ENCODE results near the gene LGSN. TPM values are rescaled to one million over a fixed set of nuclear protein-coding genes. Genes with fewer than 3 reads are reported as not detected.
"Not testable (repeated sequence)": the region's sequence is repeated elsewhere in the genome, so short reads cannot be mapped to it uniquely, and the experiment has no call there.

The LGSN gene
- total RNA-seq, 1 experiment from 2014 or later = 10.8 TPM

DNA sequence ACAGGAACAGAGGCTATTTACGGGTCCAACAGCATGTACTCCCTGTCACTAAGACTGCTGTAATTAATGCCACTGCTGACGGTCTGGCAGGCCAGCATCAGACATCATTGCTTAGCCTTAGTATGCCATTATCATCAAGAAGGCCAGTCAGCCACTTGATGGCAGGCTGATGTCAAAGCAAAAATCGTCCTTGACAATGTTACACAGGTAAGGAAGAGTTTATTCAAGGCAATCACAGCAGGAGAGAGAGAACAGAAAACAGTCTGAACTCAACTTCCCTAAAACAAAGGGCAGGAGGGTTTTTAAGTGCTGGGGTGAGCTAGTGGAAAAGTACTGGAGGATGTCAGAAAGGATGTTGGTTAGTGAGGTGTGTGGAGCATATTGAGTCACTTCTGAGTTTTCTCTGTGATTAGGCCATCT, 83.4 kb downstream of the LGSN start:
- H3K27me3 ChIP-seq (replicated peaks; ENCODE audit: control insufficient read depth, insufficient read depth, low read length) = no peaks in the 10 kb centered on the region
- ChIA-PET POLR2A (no interaction called here), CTCF (no interaction called here)
- no peaks in the 10 kb centered on the region for H3K36me3 ChIP-seq (ENCODE audit: control insufficient read depth, insufficient read depth, low read length)
- no peaks in the 10 kb centered on the region for H3K4me1 ChIP-seq
- BruUV-seq (replicated peaks) = no TSS peak
- Mint-ChIP-seq H3K9me3 (ENCODE audit: unreplicated experiment) (peaks cover 9% of the 10 kb centered on the region), H3K4me3 (ENCODE audit: unreplicated experiment) (no peak overlapping the region), H3K27me3 (ENCODE audit: insufficient read depth, unreplicated experiment) (peaks cover 4% of the 10 kb centered on the region), H3K4me1 (ENCODE audit: low read depth, unreplicated experiment) (no peaks in the 10 kb centered on the region), H3K36me3 (ENCODE audit: insufficient read depth, unreplicated experiment) (no peaks in the 10 kb centered on the region), H3K27ac (ENCODE audit: unreplicated experiment) (no peak overlapping the region)
- DNase-seq = no peak
- no peak for TF ChIP-seq CTCF (IDR thresholded peaks at IDR 0.05; ENCODE audit: insufficient read depth in 1 of 2, low read depth in 1 of 2, low read length in 1 of 2, severe bottlenecking in 1 of 2, unreplicated experiment in 1 of 2)
- H3K9me3 ChIP-seq = no peaks in the 10 kb centered on the region
- intact Hi-C loops (cut with micrococcal nuclease; ENCODE audit: unreplicated experiment) = no loop called here
- no peak overlapping the region for H3K4me3 ChIP-seq (ENCODE audit: low read depth, low read length)

DNA sequence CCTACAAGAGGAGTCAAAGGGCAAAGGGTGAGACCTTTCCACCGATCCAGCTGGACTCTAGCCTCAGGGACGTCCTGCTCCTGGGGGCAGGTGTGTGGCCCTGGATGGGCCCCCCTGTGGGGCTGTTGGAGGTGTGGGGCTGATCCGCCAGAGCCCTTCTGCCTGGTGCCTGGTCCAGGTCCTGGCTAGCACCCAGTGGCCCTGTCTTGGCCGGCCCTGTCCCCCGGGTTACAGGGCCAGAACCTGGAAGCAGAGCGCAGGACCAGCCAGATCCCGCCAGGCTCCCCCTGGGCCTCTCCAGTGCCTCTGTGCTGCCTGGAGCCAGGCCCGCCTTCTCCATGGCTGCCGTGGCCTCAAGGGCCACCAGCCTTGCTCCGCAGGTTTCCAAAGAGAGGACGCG, 89.3 kb downstream of the LGSN start:
- H3K9me3 Mint-ChIP-seq (ENCODE audit: unreplicated experiment); CTCF ChIA-PET; POLR2A ChIA-PET; H3K4me3 Mint-ChIP-seq (ENCODE audit: unreplicated experiment); H3K4me3 ChIP-seq (ENCODE audit: low read depth, low read length); H3K27me3 ChIP-seq (replicated peaks; ENCODE audit: control insufficient read depth, insufficient read depth, low read length); intact Hi-C loops (cut with micrococcal nuclease; ENCODE audit: unreplicated experiment); H3K4me1 ChIP-seq; H3K4me1 Mint-ChIP-seq (ENCODE audit: low read depth, unreplicated experiment); H3K27ac Mint-ChIP-seq (ENCODE audit: unreplicated experiment); H3K27me3 Mint-ChIP-seq (ENCODE audit: insufficient read depth, unreplicated experiment); BruUV-seq (replicated peaks); H3K9me3 ChIP-seq; H3K36me3 ChIP-seq (ENCODE audit: control insufficient read depth, insufficient read depth, low read length); H3K36me3 Mint-ChIP-seq (ENCODE audit: insufficient read depth, unreplicated experiment); DNase-seq: not testable (repeated sequence)

DNA sequence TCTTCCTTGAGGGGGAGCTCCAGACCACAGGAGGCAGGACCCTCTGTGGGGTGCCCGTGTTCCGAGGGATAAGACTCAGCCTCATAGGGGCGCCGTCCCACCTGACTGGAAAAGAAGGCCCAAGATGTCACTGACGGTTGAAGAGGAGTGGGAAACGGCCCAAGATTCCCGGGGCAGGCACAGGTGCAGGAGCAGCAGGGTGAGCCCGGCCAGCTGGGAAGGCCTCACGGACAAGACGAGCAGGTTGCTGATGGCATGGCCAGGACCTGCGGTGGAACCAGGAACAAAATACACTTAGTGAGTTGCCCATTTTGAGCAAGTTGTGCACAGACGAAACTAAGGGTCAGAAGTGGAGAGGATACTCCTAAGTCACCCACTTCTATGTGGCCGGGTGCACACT, 89.8 kb downstream of the LGSN start:
- H3K27ac Mint-ChIP-seq (ENCODE audit: unreplicated experiment); H3K36me3 ChIP-seq (ENCODE audit: control insufficient read depth, insufficient read depth, low read length); H3K4me3 ChIP-seq (ENCODE audit: low read depth, low read length); H3K9me3 Mint-ChIP-seq (ENCODE audit: unreplicated experiment); H3K27me3 ChIP-seq (replicated peaks; ENCODE audit: control insufficient read depth, insufficient read depth, low read length); CTCF ChIA-PET; intact Hi-C loops (cut with micrococcal nuclease; ENCODE audit: unreplicated experiment); DNase-seq; H3K27me3 Mint-ChIP-seq (ENCODE audit: insufficient read depth, unreplicated experiment); H3K4me3 Mint-ChIP-seq (ENCODE audit: unreplicated experiment); POLR2A ChIA-PET; H3K4me1 ChIP-seq; H3K9me3 ChIP-seq; H3K36me3 Mint-ChIP-seq (ENCODE audit: insufficient read depth, unreplicated experiment); BruUV-seq (replicated peaks); H3K4me1 Mint-ChIP-seq (ENCODE audit: low read depth, unreplicated experiment): not testable (repeated sequence)

DNA sequence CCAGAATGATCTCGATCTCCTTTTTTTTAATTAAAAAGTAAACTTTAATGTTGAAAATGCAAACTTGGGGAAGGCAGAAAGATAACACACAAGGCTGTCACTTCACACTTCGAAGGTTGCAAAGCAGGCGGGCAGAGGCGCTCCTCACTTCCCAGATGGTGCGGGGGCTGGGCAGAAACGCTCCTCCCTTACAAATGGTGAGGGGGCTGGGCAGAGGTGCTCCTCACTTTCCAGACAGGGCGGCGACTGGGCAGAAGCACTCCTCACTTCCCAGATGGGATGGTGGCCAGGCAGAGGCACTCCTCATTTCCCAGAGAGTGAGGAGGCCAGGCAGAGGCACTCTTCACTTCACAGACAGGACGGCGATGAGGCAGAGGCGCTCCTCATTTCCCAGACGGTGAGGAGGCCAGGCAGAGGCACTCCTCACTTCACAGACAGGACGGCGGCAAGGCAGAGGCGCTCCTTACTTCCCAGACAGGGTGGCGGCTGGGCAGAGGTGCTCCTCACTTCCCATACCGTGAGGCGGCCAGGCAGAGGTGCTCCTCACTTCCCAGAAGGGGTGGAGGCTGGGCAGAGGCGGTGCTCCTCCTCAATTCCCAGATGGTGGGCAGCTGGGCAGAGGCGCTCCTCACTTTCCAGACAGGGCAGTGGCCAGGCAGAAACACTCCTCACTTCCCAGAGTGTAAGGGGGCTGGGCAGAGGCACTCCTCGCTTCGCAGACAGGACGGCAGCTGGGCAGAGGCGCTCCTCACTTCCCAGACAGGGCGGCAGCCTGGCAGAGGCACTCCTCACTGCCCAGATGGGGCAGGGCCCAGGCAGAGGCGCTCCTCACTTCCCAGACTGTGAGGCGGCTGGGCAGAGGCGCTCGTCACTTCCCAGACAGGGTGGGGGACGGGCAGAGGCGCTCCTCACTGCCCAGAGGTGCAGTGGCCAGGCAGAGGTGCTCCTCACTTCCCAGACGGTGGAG, 91.6 kb downstream of the LGSN start:
- H3K4me3 Mint-ChIP-seq (ENCODE audit: unreplicated experiment); CTCF ChIA-PET; POLR2A ChIA-PET; H3K4me1 ChIP-seq; H3K27me3 Mint-ChIP-seq (ENCODE audit: insufficient read depth, unreplicated experiment); H3K4me3 ChIP-seq (ENCODE audit: low read depth, low read length); H3K36me3 ChIP-seq (ENCODE audit: control insufficient read depth, insufficient read depth, low read length); BruUV-seq (replicated peaks); H3K9me3 Mint-ChIP-seq (ENCODE audit: unreplicated experiment); H3K4me1 Mint-ChIP-seq (ENCODE audit: low read depth, unreplicated experiment); intact Hi-C loops (cut with micrococcal nuclease; ENCODE audit: unreplicated experiment); DNase-seq; H3K9me3 ChIP-seq; H3K36me3 Mint-ChIP-seq (ENCODE audit: insufficient read depth, unreplicated experiment); H3K27me3 ChIP-seq (replicated peaks; ENCODE audit: control insufficient read depth, insufficient read depth, low read length); H3K27ac Mint-ChIP-seq (ENCODE audit: unreplicated experiment): not testable (repeated sequence)

DNA sequence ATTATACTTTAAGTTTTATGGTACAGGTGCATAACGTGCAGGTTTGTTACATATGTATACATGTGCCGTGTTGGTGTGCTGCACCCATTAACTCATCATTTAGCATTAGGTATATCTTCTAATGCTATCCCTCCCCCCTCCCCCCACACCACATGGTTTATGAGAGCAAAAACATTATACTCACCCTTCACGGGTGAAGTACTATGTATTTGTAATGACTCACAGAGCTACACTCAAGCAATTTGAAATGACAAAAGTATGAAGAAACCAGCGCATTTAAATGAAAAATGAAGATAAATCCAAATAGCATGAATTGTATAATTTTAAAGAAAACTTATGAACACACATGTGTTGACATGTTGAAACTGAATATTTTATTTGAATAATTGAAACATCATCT, 93.8 kb downstream of the LGSN start:
- H3K27ac Mint-ChIP-seq (ENCODE audit: unreplicated experiment); H3K36me3 Mint-ChIP-seq (ENCODE audit: insufficient read depth, unreplicated experiment); H3K9me3 Mint-ChIP-seq (ENCODE audit: unreplicated experiment); H3K27me3 Mint-ChIP-seq (ENCODE audit: insufficient read depth, unreplicated experiment); H3K4me1 ChIP-seq; POLR2A ChIA-PET; CTCF ChIA-PET; H3K4me1 Mint-ChIP-seq (ENCODE audit: low read depth, unreplicated experiment); H3K9me3 ChIP-seq; H3K36me3 ChIP-seq (ENCODE audit: control insufficient read depth, insufficient read depth, low read length); H3K27me3 ChIP-seq (replicated peaks; ENCODE audit: control insufficient read depth, insufficient read depth, low read length); BruUV-seq (replicated peaks); H3K4me3 Mint-ChIP-seq (ENCODE audit: unreplicated experiment); intact Hi-C loops (cut with micrococcal nuclease; ENCODE audit: unreplicated experiment); DNase-seq; H3K4me3 ChIP-seq (ENCODE audit: low read depth, low read length): not testable (repeated sequence)
